ENCODE data around the gene ZFYVE16. TPM values are rescaled to one million over a fixed set of nuclear protein-coding genes. Genes with fewer than 3 reads are reported as not detected.
"Not testable (repeated sequence)": the region's sequence is repeated elsewhere in the genome, so short reads cannot be mapped to it uniquely, and the experiment has no call there.

ZFYVE16 gene
- total RNA-seq = 10 to 100 TPM; 19.3 to 25.6 TPM

- ATAC-seq (peak; percentile 95), DNase-seq (ENCODE audit: low spot score) (peak; percentile 98)
- peaks cover 15 to 30% of the 10 kb centered on the region in 2 donors for H3K4me1 Mint-ChIP-seq (ENCODE audit: low read depth in 2 of 2)
- no peaks in the 10 kb centered on the region for H3K36me3 Mint-ChIP-seq
- peak within 1 kb of the TSS; percentile 97 for H3K4me3 Mint-ChIP-seq
- H3K27me3 Mint-ChIP-seq = no peaks in the 10 kb centered on the region
- peak within 1 kb of the TSS; percentile 100 for H3K27ac Mint-ChIP-seq
- H3K9me3 Mint-ChIP-seq = no peaks in the 10 kb centered on the region
Observed at GRCh38 chr5:80407735-80408483, at the start of gene ZFYVE16. TSS of gene ZFYVE16 (plus strand) at chr5:80408064. CDS start at chr5:80434148, 26,084 bp downstream.

DNA sequence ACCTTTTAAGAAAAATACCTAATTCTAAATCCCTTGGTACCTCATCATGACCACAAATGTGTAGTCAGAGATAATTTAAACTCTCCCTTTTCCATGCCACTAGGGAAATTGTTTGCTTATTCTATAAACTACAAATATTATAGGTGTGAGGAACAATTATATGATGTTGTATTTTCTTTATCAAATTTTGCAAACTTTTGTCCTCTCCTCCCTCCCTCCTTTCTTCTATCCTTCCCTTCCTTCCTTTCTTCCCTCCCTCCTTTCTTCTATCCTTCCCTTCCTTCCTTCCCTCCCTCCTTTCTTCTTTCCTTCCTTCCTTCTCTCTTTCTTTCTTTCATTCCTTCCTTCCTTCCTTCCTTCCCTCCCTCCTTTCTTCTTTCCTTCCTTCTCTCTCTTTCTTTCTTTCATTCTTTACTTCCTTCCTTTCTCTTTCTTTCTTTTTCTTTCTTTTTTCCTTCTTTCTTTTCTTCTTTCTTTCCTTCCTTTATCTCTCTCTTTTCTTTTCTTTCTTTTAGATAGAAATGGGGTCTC is 46.9 kb upstream of the ZFYVE16 start:
- H3K36me3 Mint-ChIP-seq = no peaks in the 10 kb centered on the region
- H3K27ac Mint-ChIP-seq = no peak overlapping the region
- ATAC-seq (no peak), DNase-seq (ENCODE audit: low spot score) (no peak)
- no peaks in the 10 kb centered on the region for H3K9me3 Mint-ChIP-seq
- H3K4me1 Mint-ChIP-seq (ENCODE audit: low read depth in 2 of 2) = no peaks in the 10 kb centered on the region
- peaks cover 9 to 12% of the 10 kb centered on the region in 2 donors for H3K27me3 Mint-ChIP-seq
- no peak overlapping the region for H3K4me3 Mint-ChIP-seq

DNA sequence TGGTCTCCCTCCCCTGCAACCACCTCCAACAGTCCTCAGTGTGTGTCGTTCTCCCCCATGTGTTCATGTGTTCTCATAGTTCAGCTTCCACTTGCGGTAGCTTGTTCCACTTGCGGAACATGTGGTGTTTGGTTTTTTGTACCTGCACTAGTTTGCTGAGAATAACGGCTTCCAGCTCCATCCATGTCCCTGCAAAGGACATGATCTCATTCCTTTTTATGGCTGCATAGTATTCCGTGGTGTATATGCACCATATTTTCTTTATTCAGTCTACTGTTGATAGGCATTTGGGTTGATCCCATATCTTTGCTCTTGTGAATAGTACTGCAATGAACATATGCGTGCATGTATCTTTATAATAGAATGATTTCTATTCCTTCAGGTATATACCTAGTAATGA is 43.0 kb upstream of the ZFYVE16 start:
- ATAC-seq = no peak
- Mint-ChIP-seq H3K4me1 (ENCODE audit: low read depth in 2 of 2) (no peaks in the 10 kb centered on the region), H3K9me3 (no peaks in the 10 kb centered on the region), H3K27me3 (peaks cover 9 to 18% of the 10 kb centered on the region in 2 donors), H3K36me3 (no peaks in the 10 kb centered on the region), H3K4me3 (no peak overlapping the region), H3K27ac (no peak overlapping the region)
- DNase-seq (ENCODE audit: low spot score) = no peak

DNA sequence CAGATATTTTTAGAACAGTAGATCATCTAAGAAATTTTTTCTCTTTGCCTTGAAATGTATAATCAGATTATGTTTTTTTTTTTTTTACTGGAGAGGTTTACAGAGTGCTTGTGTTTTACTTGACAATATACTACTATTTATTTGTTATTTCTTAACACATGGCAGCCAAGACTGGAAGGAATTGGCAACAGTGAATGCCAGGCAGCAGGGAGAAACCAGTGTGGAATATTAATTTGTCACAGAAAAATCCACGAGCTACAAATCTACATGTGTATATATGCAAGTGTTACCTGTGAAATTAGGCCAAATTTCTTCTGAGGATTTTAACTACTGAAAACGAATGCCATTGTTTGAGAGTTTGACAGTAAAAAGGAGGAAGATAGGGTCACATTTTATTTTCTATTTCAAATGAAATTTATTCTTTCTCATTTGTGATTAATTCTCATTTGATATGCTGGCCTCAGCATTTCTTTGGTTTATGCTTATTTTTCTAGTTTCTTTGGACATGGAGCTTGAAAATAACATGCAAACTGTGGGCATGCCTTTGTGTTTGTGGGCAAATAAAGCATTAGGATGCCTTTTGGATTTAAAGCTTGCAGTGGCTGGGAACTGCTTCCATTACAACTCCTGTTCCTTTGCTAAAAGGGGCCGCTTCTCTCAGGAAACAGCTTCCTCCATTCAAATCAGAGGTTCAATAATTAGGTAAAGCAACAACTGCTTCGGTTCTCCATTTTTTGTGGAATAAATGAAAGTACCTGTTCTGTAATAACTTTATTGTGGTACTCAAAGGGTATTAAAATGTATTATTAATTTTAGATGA is 39.0 kb upstream of the ZFYVE16 start:
- H3K4me1 Mint-ChIP-seq (ENCODE audit: low read depth in 2 of 2) = no peaks in the 10 kb centered on the region
- ATAC-seq (no peak), DNase-seq (ENCODE audit: low spot score) (no peak)
- no peak overlapping the region for H3K27ac Mint-ChIP-seq
- H3K9me3 Mint-ChIP-seq = no peaks in the 10 kb centered on the region
- H3K4me3 Mint-ChIP-seq = no peak overlapping the region
- H3K27me3 Mint-ChIP-seq = peaks cover 25 to 41% of the 10 kb centered on the region in 2 donors
- H3K36me3 Mint-ChIP-seq = no peaks in the 10 kb centered on the region

- DNase-seq (ENCODE audit: low spot score) = no peak
- H3K36me3 Mint-ChIP-seq = no peaks in the 10 kb centered on the region
- H3K4me1 Mint-ChIP-seq (ENCODE audit: low read depth in 2 of 2) = no peaks in the 10 kb centered on the region
- H3K9me3 Mint-ChIP-seq = no peaks in the 10 kb centered on the region
- no peak for ATAC-seq
- peaks cover 25 to 41% of the 10 kb centered on the region in 2 donors for H3K27me3 Mint-ChIP-seq
- no peak overlapping the region for H3K27ac Mint-ChIP-seq
- H3K4me3 Mint-ChIP-seq = no peak overlapping the region
Observed at GRCh38 chr5:80369521-80369920, 38.3 kb upstream of the ZFYVE16 start.

DNA sequence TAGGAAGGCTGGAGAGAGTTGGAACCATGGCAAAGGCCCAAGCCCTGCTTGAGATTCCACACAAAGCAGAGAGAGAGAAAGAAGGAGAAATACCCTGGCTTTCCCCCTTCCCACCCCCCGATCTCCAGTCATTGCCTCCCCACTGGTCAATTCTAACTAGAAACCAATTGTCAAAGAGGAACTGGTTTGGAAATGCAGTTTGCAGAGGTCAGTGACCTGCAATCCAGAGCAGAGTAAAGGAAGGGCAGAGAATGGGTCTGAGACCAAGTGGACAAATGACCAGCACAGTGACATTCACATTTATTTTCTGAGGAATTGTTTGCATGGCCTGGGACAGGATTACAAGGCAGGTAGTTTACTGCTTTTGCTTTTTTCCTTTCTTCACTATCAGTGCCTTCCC is 37.5 kb upstream of the ZFYVE16 start:
- peaks cover 20 to 33% of the 10 kb centered on the region in 2 donors for H3K27me3 Mint-ChIP-seq
- H3K4me1 Mint-ChIP-seq (ENCODE audit: low read depth in 2 of 2) = no peaks in the 10 kb centered on the region
- ATAC-seq = no peak
- H3K9me3 Mint-ChIP-seq = no peaks in the 10 kb centered on the region
- H3K27ac Mint-ChIP-seq = no peak overlapping the region
- no peaks in the 10 kb centered on the region for H3K36me3 Mint-ChIP-seq
- no peak for DNase-seq (ENCODE audit: low spot score)
- no peak overlapping the region for H3K4me3 Mint-ChIP-seq

DNA sequence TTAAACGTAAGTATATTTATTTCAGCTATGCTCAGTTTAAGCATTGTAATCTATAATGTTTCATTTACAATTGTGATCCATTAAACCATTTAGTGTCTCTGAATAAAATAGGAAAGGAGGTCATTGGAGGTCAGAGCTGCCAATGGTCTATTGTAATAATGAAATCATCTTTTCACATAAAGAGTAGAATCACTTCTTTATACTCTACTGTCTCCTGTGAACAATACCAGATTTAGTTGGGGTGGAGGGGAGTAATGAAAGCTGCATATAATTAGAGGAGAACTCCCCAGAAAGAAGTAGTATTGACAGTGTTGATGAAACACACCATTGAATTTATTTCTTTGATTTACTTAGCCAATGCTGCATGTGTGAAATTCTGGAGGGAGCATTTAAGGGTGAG is 35.1 kb upstream of the ZFYVE16 start:
- Mint-ChIP-seq H3K27me3 (peaks cover 21 to 30% of the 10 kb centered on the region in 2 donors), H3K27ac (no peak overlapping the region), H3K4me1 (ENCODE audit: low read depth in 2 of 2) (no peaks in the 10 kb centered on the region), H3K36me3 (no peaks in the 10 kb centered on the region), H3K9me3 (no peaks in the 10 kb centered on the region), H3K4me3 (no peak overlapping the region)
- ATAC-seq = no peak
- DNase-seq (ENCODE audit: low spot score) = no peak

- H3K36me3 Mint-ChIP-seq = no peaks in the 10 kb centered on the region
- no peaks in the 10 kb centered on the region for H3K9me3 Mint-ChIP-seq
- no peak overlapping the region for H3K4me3 Mint-ChIP-seq
- H3K27me3 Mint-ChIP-seq = peaks cover 21 to 30% of the 10 kb centered on the region in 2 donors
- H3K4me1 Mint-ChIP-seq (ENCODE audit: low read depth in 2 of 2) = no peaks in the 10 kb centered on the region
- ATAC-seq (no peak), DNase-seq (ENCODE audit: low spot score) (no peak)
- no peak overlapping the region for H3K27ac Mint-ChIP-seq
Observed at GRCh38 chr5:80374188-80374587, 33.7 kb upstream of the ZFYVE16 start.

GRCh38 chr5:80376557-80376956 is 31.3 kb upstream of the ZFYVE16 start:
- H3K4me3 Mint-ChIP-seq = no peak overlapping the region

GRCh38 chr5:80382488-80382887 is 25.4 kb upstream of the ZFYVE16 start:
- DNase-seq (ENCODE audit: low spot score) (no peak), ATAC-seq (no peak)
- Mint-ChIP-seq H3K9me3 (no peaks in the 10 kb centered on the region), H3K27ac (no peak overlapping the region), H3K27me3 (peaks cover 21 to 28% of the 10 kb centered on the region in 2 donors), H3K4me3 (no peak overlapping the region), H3K36me3 (no peaks in the 10 kb centered on the region), H3K4me1 (ENCODE audit: low read depth in 2 of 2) (no peaks in the 10 kb centered on the region)

More at GRCh38 chr5:80376557-80376956, 31.3 kb upstream of the ZFYVE16 start:
- ATAC-seq (no peak), DNase-seq (ENCODE audit: low spot score) (no peak)
- no peaks in the 10 kb centered on the region for H3K9me3 Mint-ChIP-seq
- no peaks in the 10 kb centered on the region for H3K4me1 Mint-ChIP-seq (ENCODE audit: low read depth in 2 of 2)
- no peaks in the 10 kb centered on the region for H3K36me3 Mint-ChIP-seq
- peaks cover 15 to 19% of the 10 kb centered on the region in 2 donors for H3K27me3 Mint-ChIP-seq
- no peak overlapping the region for H3K27ac Mint-ChIP-seq

- Mint-ChIP-seq H3K27me3 (peaks cover 32 to 37% of the 10 kb centered on the region in 2 donors), H3K4me3 (no peak overlapping the region), H3K4me1 (ENCODE audit: low read depth in 2 of 2) (peaks cover 4 to 5% of the 10 kb centered on the region in 2 donors), H3K9me3 (no peaks in the 10 kb centered on the region), H3K36me3 (peaks cover under 1% of the 10 kb centered on the region), H3K27ac (no peak overlapping the region)
- DNase-seq (ENCODE audit: low spot score) (no peak), ATAC-seq (no peak)
Observed at GRCh38 chr5:80387063-80387768, 20.6 kb upstream of the ZFYVE16 start.

DNA sequence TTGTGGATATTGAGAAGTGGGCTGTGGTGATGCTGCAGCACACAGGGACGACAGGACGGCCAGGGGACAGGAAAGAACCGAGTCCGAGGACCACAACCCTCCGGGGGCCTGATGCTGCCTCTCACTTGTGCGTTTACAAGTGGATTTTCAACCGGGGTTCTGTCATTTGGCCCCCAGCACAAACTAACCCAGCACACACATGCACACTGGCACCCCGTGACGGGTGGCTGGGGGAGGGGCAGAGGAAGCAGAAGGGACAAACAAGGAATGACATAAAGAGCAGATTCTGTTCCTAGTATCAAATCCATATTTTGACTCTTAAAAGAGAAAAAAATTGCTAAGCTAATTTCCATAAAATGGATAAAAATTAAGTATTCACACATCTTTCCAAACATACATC is 18.3 kb upstream of the ZFYVE16 start:
- H3K9me3 Mint-ChIP-seq = no peaks in the 10 kb centered on the region
- H3K36me3 Mint-ChIP-seq = peaks cover 16% of the 10 kb centered on the region
- no peak overlapping the region for H3K4me3 Mint-ChIP-seq
- no peak overlapping the region for H3K27ac Mint-ChIP-seq
- DNase-seq (ENCODE audit: low spot score) = no peak
- peaks cover 4 to 5% of the 10 kb centered on the region in 2 donors for H3K4me1 Mint-ChIP-seq (ENCODE audit: low read depth in 2 of 2)
- ATAC-seq = no peak
- H3K27me3 Mint-ChIP-seq = peaks cover 35 to 39% of the 10 kb centered on the region in 2 donors

DNA sequence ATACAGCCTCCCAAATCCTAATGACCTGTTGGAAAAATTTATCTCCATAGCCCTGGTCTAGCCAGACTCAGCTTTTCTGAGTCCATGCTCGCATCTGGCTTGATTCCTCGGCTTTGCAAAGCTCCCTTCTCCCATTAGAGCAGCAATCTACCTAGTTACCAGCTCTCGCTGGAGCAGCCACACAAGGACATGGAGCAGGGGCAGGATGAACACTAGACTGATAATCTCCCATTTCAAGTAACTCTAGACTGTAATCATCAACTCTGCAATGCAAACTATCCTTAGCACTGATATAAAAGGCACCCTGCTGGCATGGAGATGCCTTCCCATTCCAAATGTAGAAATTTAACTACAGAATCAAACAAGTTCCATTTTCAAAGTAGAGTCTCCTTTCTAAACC is 17.5 kb upstream of the ZFYVE16 start:
- H3K27me3 Mint-ChIP-seq = peaks cover 35 to 40% of the 10 kb centered on the region in 2 donors
- H3K4me1 Mint-ChIP-seq (ENCODE audit: low read depth in 2 of 2) = not testable (repeated sequence)

More for the DNA sequence above, 17.5 kb upstream of the ZFYVE16 start:
- H3K9me3 Mint-ChIP-seq; ATAC-seq; DNase-seq (ENCODE audit: low spot score); H3K4me3 Mint-ChIP-seq; H3K27ac Mint-ChIP-seq: not testable (repeated sequence)
- H3K36me3 Mint-ChIP-seq = peaks cover 16% of the 10 kb centered on the region
